Mesodermal cell (in vitro differentiated cells): ENCODE data around the gene EDA2R.

Source experiments
- H3K27ac ChIP-seq: 2 replicates; pipeline ENCODE4 v1.7.0; 2013; ENCODE audit warnings: mild to moderate bottlenecking, low read depth, low read length, moderate library complexity; ENCODE audit not compliant: severe bottlenecking
- H3K36me3 ChIP-seq: 2 replicates; pipeline ENCODE4 v1.7.1; 2013; ENCODE audit warnings: mild to moderate bottlenecking, low read length, moderate library complexity; ENCODE audit not compliant: control insufficient read depth, insufficient read depth
- H3K4me1 ChIP-seq: one replicate; pipeline ENCODE4 v1.7.1; 2013; ENCODE audit warnings: mild to moderate bottlenecking, low read length; ENCODE audit not compliant: insufficient read depth, control insufficient read depth, poor library complexity, severe bottlenecking
- H3K4me3 ChIP-seq: 2 replicates; pipeline ENCODE4 v1.7.0; 2013; ENCODE audit warnings: low read length, control low read depth, mild to moderate bottlenecking; ENCODE audit not compliant: insufficient read depth, poor library complexity, severe bottlenecking; ENCODE audit errors: extremely low read depth
- H3K9me3 ChIP-seq: 2 replicates; pipeline ENCODE4 v1.7.1; 2013; ENCODE audit warnings: mild to moderate bottlenecking, low read length, moderate library complexity; ENCODE audit not compliant: control insufficient read depth

Gene EDA2R

GRCh38 chrX:66547847-66548369 lies 91.0 kb downstream of the EDA2R start:
- no peak overlapping the region for H3K27ac ChIP-seq
- no peak overlapping the region for H3K4me3 ChIP-seq
- H3K4me1 ChIP-seq = no peaks in the 10 kb centered on the region
- H3K9me3 ChIP-seq = no peaks in the 10 kb centered on the region
- no peaks in the 10 kb centered on the region for H3K36me3 ChIP-seq
